Suppressor macrophage treated with lipopolysaccharide for 4 hours (primary cell): ENCODE results near the gene PTGDS.

Experiments used
- DNase-seq: peaks from one replicate; pipeline ENCODE4 v3.0.0-alpha.2; 2020

Gene PTGDS

DNA sequence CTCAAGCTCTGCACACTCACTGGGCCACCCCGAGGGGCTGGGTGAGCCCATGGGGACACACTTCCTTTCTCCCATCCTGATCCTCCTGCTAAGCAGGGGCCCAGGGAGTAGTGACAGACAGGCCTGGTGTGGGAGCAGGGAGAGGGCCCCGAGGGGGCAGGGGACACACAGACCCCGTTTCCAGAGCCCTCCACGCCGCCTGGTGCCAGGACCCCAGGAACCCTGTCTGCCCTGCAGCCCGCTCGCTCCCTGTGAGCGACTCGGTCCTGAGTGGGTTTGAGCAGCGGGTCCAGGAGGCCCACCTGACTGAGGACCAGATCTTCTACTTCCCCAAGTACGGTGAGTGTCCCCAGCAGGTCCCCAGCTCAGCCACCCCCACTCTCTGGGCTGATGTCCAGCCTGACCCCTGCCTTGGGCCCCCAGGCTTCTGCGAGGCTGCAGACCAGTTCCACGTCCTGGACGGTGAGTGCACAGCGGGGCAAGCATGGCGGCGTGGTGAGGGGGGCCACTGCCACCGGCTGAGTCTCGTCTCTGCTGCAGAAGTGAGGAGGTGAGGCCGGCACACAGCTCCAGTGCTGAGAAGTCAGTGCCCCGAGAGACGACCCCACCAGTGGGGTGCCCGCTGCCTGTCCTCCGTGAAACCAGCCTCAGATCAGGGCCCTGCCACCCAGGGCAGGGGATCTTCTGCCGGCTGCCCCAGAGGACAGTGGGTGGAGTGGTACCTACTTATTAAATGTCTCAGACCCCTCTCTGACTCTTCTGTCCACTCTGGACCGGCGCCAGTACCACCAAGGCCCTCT is 30.9 kb upstream of the PTGDS start:
- DNase-seq = no peak

DNA sequence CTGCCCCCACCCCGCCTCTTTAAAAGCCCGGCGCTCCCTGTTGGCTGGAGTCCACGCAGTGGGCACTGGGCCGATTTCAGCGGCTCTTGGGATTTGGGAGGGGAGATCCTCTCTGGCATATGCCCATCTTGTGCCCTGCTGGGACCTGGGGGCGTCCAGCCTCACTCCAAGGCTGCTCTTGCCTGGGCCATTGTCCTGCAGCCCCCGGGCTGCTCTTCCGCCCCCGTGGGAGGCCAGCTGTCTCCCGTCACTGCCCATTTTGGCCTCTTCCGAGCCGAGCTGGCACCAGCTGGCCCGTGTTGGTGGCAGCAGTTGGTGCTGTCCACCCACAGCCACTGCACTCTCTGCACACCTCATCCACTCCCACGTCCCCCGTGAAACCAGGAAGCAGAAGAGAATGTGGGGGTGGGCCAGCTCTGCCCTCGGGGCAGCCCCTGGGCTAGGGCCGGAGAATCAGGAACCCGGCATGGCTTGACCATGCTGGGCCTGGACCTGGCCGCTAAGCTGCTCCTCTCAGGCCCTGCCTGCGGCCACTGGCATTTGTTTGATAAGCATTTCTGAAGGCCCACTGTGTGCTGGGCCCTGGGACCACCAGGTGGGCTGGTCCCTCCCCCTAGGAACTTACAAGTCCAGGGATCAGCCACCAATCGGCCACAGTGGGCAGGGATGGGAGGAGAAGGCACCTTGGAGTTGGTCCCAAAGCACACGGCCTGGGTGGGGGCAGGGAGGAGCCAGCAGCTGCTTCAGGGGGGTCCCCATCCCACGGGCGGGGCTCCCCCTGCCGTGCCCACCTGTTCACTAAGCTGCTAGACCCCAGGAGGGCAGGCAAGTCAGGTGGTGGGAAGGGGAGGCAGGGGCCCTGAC is 30.0 kb upstream of the PTGDS start:
- DNase-seq = no peak

DNA sequence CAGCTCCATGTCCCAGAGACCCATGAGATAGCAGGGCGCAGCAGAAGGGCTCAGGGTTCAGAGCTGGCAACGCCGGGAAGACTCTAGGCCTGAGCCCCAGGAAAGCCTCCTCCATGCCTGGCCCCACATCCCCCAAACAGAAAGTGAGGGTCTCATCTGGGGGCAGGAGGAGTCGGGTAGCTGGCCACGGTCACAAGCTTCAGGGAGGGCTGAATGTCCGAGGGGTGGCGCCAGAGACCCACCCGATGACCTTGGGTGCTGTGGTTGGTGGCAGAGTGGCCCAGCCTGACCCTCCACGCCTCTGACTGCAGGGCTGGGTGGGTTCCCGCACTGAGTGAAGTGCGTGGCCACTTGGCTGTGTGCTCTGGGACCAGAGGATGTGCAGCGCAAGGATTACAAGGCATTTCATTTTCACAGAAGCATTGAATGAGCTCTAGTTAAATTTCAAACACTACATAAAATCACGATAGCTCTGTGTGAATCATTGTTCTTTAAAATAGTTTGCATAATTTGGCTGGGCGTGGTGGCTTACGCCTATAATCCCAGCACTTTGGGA is 29.3 kb upstream of the PTGDS start:
- peak; percentile 55 for DNase-seq

DNA sequence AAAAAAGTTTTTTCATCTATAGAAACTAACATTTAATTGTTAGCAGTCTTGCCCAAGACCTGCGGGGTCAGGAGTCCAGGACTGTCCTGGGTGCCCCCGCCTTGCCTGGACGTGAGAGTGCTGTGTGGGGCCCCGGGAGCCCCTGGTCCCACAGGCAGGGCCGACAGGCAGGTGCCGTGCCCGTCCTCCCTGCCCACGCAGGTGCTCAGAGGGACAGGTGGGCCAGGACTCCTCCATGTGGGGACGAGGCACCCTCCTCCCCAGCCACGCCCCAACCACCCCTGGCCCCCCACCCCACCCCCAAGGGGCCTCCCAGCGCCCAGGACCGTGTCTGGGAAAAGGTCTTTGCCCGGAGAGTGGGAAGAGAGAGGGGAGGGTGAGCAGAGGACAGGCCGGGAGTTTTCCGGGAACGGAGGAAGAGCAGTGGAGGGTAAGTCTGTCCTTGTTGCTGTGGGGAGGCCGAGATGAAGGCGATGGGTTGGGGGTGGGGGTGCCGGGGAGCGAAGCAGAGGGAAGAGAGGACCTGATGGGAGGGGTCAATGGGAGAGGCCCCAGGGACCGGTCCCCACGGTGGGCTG is 28.0 kb upstream of the PTGDS start:
- no peak for DNase-seq

DNA sequence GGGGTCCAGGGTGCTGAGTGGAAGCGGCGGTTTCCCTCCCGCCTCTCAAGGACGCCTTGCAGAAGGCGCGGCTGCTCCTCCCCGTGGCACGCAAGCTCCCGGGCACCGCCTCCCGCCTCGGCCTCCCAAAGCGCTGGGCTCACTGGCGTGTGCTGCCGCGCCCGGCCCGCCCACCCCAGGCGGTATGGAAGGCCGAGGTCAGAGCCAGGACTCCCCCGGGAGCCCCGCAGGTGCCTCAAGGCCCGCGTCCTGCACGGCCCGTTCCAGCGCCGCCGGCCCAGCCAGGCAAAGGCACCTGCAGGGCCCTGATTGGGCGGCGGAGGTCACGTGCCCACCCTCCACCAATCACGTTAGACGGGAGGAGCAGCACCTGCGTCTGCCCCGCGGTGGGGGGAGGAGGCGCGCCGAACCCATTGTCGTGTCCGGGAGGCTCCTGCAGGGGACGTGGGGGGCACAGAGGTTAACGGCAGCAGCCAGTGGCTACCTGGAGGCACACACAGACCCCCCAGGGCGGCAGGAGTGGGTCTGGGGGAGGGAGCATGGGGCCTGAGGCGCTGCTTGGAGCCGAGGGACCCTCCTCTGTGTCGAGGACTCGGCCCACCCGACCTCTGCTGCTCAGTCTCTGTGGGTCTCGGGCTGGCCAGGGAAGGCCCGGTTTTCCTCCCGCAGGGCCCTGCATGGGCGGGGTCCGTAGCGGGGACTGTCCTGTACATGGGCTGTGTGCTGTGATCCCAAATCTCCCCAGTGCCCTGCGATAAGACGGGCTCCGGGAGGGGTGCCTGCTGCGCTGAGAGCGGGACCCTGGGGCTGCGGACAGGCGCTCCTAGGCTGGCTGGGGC is 27.3 kb upstream of the PTGDS start:
- DNase-seq = peak; percentile 86

DNA sequence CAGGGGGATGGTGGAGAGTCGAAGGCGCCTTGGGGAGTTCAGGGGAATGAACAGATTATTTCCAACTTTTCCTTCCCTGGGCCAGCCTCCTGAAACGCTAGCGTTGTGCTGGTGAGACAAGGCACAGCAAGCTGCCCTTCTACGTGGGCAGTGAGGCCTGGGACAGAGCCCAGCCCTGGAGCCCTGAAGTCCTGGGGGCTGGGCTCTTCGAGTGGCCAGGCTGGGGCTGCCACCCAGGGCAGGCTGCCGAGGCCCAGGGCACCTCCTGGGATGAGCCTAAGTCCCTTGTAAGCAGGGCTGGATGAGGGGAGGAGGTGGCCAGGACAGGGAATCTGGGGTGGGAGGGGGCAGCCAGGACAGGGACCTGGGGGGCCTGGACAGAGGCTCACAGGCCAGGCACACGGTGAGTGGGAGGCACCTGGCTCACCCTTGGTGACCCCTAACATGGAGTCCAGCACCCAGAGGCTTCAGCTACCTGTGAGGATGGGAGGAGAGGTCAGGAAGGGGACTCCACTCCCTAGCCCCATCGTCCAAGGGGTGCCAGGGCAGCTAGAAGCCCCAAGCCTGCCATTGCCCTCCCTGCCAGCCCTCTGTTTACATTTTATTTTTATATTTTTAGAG is 26.5 kb upstream of the PTGDS start:
- no peak for DNase-seq

DNA sequence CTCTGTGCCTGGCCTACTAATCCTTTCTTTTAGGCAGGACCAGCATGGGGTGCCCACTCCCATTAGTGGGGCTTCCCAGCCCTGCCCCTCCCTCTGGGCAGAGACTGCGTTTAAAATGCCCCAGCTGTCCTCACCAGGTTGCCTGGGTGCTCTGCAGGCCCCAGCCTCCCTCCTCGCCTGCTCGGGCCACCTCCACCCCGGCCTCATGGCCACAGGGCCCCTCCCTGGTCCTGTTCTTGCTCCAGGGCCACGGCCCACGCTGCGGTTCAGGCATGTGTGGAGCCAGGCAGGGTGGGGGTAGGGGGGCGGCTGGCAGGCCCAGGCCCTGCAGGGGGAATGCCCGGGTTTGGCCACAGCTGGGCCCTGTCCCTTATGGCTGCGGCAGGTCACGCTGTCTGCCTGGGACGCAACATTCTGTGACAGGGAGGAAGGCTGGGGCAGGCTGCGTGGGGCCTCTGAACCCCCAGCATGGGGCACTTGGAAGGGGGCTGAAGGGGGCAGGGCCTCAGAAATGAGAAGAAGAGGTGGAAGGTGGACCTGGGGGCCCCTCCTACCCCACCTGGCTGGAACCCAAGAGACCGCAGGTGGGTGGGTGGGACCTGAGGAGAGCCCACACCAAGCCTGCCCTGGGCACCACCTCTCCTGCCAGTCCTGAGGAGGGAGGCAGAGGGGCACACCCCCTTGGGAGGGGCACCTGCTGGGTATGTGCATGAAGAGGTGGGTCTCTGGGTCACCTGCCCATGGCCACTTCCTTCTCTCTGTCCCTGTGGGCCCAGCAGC is 25.6 kb upstream of the PTGDS start, which contains the start of gene LCN12:
TSS of gene LCN12 (plus strand) at position 733 of the 780 bp plus-strand sequence. CDS start 55 bp downstream, outside the sequence.
- no peak for DNase-seq

DNA sequence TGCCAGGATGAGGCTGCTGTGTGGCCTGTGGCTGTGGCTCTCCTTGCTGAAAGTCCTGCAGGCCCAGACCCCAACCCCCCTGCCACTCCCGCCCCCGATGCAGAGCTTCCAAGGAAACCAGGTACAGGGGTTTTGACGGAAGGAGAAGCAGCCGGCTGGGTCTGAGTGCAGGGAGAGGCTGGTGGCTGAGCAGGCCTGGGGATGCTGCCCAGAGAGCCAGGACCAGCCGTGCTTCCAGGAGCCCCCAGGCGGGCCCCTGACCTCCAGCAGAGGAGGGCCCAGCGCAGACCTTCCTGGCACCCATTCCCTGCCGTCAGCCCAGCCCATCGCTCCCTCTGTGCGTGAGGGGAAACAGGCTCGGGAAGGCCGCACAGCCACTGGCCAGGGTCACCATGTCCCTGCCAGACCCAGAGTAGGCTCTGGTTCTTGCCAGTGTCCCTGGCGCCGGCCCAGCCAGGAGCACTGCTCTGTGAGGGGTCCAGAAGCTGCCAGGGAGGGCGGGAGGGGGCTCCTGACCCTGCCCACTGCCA is 24.9 kb upstream of the PTGDS start:
- DNase-seq = no peak

DNA sequence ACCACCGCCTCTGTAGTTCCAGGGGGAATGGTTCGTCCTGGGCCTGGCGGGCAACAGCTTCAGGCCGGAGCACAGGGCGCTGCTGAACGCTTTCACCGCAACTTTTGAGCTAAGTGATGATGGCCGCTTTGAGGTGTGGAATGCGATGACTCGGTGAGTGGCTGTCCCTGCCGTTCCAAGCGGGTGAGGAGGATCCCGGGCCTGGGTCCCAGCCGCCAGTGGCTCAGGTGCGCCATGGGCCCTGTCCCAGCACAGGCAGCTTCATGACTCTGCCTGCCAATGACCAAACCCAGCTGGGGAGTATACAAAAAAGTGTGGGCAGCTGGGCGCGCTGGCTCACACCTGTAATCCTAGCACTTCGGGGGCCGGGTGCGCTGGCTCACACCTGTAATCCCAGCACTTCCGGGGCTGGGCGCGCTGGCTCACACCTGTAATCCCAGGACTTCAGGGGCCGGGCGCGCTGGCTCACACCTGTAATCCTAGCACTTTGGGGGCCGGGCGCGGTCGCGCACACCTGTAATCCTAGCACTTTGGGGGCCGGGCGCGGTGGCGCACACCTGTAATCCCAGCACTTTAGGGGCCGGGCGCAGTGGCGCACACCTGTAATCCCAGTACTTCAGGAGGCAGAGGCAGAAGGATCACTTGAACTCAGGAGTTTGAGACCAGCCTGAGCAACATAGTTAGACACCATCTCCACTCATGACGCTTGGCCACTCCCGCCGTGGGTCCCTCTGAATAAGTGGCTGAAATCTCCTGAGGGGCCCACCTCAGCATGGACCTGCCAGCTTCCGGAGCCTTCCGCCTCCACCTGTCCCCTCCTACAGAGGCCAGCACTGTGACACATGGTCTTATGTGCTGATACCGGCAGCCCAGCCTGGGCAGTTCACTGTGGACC is 24.2 kb upstream of the PTGDS start:
- DNase-seq = no peak

DNA sequence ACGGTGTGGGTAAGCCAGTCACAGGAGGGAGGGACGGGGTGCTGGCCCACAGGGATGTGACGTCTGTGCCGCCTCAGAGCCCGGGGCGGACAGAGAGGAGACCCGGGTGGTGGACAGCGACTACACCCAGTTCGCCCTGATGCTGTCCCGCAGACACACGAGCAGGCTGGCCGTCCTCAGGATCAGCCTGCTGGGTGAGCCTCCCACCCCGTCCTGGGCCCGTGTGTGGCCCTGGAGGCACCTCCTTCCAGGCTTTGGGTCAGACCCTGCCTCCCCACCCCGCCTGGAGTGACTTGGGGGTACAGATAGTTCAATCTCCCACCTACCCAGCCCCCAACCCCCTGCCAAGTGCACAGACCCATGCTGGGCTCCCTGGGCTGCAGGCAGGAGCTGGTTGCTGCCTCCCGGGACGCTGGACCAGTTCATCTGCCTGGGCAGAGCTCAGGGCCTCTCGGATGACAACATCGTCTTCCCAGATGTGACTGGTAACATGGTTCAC is 23.5 kb upstream of the PTGDS start:
- no peak for DNase-seq

DNA sequence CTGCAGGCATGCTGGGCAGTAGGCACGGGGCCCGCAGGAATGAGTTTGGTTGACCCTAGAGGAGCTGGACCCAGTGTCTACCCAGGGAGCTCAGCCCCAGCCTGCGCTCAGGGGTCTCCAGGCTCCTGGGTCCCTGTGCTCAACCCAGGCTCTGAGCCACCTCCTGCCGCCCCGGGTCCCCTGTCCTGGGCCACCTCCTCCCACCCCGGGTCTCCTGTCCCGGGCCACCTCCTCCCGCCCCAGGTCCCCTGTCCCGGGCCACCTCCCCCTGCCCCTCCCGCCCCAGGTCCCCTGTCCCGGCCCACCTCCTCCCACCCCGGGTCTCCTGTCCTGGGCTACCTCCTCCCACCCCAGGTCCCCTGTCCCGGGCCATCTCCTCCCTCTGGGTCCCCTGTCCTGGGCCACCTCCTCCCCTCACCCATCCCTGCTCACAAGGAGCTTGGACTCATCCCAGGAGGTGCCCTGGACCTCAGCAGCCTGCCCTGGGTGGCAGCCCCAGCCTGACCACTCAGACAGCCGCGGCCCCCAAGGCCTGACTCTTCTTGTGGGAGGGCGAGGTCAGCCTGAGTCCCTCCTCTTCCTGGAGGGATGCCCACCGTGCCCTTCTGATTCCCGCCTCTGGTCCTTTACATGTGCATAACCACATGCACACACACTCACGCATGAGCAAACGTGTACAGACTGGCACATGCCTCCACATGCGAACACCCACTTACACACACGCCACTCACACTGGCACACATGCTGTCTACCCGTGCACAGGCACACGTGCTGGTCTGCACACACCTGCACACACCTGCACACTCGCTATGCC is 22.8 kb upstream of the PTGDS start:
- no peak for DNase-seq

DNA sequence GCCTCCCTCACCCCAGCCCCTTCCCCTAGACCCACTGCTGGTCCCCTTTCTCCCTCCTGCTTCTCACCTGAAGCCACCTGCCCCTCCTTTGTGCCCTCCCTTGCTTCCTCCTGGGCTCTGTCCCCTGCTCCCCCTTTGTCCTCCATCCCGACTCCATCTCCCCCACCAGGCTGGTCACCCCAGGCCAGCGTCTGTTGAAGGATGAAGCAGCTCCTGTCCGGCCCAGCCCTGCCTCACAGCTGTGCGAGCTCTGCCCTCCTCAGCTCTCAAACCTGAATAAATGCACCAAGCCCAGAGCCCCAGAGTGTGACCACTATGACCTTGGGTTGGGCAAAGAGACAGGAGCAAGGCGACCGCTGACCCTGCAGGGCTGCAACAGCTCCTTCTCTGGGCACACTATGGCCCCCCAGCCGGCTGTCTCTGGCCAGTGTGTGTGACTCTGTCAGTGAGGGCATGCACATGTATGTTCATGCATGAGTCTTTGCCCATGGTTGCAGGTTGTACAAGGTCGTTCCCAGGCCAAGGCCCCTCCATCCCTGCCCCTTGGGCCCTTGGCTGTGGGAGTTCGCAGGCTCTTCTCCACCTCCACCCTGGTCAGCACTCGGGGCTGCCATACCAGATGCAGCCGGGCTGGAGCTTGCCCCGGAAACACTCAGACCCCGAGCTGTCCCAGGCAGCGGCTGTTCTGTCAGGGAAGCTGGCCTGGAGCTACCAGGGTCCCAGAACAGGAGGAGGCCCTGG is 21.9 kb upstream of the PTGDS start:
- no peak for DNase-seq

DNA sequence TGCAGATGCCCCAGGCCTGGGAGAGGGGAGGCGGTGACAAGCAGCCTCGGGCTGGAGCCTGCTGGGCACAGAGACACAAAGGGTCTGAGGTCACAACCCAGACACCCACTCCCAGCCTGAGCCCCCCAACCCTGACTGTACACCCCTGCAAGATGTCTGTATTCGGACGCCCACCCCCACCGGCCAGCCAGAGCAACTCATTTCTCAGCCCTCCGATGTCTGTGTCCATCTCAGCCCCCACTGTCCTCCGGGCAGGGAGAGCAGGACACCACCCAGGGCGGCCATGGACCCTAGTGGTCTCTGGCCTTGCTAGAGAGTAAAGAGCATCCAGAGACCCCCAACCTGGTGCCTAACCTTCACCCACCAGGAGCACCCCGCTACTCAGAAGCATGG is 21.4 kb upstream of the PTGDS start:
- no peak for DNase-seq

DNA sequence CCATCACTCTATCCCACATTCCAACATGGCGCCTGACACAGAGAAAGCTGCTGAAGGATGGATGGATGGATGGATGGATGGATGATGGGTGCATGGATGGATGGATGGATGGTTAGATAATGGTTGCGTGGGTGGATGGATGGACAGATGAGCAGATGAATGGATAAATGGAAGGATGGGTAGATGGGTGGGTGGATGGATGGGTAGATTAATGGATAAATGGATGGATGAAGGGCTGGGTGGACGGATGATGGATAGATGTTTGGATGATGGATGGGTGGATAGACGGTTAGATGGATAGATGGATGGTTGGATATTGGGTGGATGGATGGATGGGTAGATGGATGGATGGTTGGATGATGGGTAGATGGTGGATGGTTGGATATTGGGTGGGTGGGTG is 20.7 kb upstream of the PTGDS start:
- no peak for DNase-seq

DNA sequence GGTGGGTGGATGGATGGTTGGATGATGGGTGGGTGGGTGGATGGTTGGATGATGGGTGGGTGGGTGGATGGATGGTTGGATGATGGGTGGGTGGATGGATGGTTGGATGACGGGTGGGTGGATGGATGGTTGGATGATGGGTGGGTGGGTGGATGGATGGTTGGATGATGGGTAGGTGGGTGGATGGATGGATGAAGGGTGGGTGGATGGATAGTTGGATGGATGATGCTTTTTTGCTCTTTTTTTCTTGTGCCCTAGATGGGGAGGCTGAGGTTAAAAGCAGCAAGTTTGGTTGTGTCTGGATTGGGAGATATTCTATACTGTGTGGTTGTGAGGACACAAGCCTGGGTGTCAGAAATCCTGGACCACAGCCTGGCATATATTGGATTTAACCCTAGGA is 19.8 kb upstream of the PTGDS start:
- DNase-seq = no peak

DNA sequence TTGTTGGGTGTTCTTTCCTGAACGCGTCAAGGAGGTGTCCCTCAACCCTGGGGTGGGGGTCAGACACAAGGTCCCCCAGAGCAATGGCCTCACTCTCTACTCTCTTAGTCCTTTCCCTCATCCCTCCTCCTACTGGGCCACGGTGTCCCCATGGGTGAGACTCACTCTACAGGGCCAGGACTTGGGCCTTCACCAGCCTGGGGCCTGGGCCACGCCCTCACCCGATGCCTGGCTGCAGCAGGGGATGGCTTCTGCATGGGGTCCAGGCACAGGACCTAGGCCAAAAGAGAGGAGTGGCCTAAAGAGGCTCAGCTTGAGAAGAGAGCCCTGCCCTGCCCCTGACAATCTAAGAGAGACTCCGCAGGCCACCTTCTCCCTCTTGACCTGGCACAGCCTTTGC is 19.4 kb upstream of the PTGDS start:
- no peak for DNase-seq

DNA sequence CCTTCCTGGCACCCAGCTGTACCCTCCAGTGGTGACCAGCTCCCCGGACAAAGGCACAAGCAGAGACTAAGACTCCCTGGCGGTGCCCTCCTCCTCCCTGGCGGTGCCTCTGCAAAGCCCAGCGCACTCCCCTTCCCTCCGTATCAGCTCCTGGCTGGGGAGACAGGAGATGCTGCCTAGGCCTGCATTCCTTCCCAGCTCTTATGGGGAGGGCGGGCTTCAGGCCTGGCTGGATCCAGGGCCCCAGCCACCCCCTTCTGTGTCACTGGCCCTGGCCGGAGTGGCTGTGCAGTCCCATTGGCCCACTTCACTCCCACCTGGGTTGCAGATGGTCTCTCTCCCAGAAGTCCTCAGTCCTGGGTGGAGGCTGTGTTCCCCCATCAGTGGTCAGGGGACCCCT is 18.8 kb upstream of the PTGDS start:
- no peak for DNase-seq
